Measurements from ENCODE around the gene ADAMTSL3. TPM values are rescaled to one million over a fixed set of nuclear protein-coding genes. Genes with fewer than 3 reads are reported as not detected.

ADAMTSL3 gene
- total and polyA plus RNA-seq, 2 experiments from 2014 or later = 0.61 to 0.87 TPM

DNA sequence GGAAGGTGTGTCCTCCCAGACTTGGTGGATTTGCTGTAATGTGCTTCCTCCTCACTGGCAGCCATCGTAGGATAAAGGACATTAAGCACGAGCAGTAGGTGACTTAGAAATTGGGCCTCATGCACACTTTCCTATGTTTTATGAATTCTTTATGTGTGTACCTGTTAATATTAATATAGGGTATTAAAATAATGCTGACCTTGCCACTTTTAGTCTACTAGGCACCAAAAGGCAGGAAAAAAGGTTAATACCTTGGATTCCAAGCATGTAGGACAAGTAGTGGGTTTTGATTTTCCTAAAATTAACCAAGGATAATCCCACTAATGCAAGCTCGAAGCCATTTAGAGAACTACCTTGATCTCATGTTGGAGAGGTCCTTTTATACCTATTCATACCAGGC is 55.9 kb downstream of the ADAMTSL3 start:
- H3F3A ChIP-seq (replicated peaks; ENCODE audit: low read depth) = no peaks in the 10 kb centered on the region
- no peaks in the 10 kb centered on the region for H3K79me2 ChIP-seq (replicated peaks; ENCODE audit: insufficient read depth)
- no peaks in the 10 kb centered on the region for H3K4me1 Mint-ChIP-seq
- no peaks in the 10 kb centered on the region for H3K27me3 Mint-ChIP-seq (ENCODE audit: insufficient read depth, low read depth, poor library complexity)
- no peaks in the 10 kb centered on the region for H4K20me1 ChIP-seq (replicated peaks; ENCODE audit: insufficient read depth)
- no peak overlapping the region for H3K4me3 ChIP-seq
- H3K9me2 ChIP-seq (ENCODE audit: insufficient read depth) = no peaks in the 10 kb centered on the region
- DNase-seq (ENCODE audit: low spot score) (no peak), ATAC-seq (no peak)
- no peak overlapping the region for H3K4me2 ChIP-seq
- no peaks in the 10 kb centered on the region for H3K36me3 ChIP-seq (ENCODE audit: insufficient read depth)
- no peak for TF ChIP-seq ZNF114 (CRISPR knock-in tag; IDR thresholded peaks at IDR 0.05)
- TF ChIP-seq, protein P1, sequence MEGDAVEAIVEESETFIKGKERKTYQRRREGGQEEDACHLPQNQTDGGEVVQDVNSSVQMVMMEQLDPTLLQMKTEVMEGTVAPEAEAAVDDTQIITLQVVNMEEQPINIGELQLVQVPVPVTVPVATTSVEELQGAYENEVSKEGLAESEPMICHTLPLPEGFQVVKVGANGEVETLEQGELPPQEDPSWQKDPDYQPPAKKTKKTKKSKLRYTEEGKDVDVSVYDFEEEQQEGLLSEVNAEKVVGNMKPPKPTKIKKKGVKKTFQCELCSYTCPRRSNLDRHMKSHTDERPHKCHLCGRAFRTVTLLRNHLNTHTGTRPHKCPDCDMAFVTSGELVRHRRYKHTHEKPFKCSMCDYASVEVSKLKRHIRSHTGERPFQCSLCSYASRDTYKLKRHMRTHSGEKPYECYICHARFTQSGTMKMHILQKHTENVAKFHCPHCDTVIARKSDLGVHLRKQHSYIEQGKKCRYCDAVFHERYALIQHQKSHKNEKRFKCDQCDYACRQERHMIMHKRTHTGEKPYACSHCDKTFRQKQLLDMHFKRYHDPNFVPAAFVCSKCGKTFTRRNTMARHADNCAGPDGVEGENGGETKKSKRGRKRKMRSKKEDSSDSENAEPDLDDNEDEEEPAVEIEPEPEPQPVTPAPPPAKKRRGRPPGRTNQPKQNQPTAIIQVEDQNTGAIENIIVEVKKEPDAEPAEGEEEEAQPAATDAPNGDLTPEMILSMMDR (conservative IDR thresholded peaks at IDR 0.05; ENCODE audit: low read depth in 2 of 2) = no peak
- TF ChIP-seq POLR2AphosphoS5 (IDR thresholded peaks at IDR 0.05; ENCODE audit: low read depth) = no peak
- TF ChIP-seq JUNB (IDR thresholded peaks at IDR 0.05; ENCODE audit: unreplicated experiment) = no peak
- TF ChIP-seq, protein P2, sequence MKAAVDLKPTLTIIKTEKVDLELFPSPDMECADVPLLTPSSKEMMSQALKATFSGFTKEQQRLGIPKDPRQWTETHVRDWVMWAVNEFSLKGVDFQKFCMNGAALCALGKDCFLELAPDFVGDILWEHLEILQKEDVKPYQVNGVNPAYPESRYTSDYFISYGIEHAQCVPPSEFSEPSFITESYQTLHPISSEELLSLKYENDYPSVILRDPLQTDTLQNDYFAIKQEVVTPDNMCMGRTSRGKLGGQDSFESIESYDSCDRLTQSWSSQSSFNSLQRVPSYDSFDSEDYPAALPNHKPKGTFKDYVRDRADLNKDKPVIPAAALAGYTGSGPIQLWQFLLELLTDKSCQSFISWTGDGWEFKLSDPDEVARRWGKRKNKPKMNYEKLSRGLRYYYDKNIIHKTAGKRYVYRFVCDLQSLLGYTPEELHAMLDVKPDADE (IDR thresholded peaks at IDR 0.05) = no peak
- TF ChIP-seq EZH2phosphoT487 (IDR thresholded peaks at IDR 0.05; ENCODE audit: unreplicated experiment) = no peak
- no peak for TF ChIP-seq STAT1 (IDR thresholded peaks at IDR 0.05; ENCODE audit: unreplicated experiment)
- TF ChIP-seq EZH2 (IDR thresholded peaks at IDR 0.05; ENCODE audit: low read depth, unreplicated experiment) = no peak
- TF ChIP-seq, protein P3, sequence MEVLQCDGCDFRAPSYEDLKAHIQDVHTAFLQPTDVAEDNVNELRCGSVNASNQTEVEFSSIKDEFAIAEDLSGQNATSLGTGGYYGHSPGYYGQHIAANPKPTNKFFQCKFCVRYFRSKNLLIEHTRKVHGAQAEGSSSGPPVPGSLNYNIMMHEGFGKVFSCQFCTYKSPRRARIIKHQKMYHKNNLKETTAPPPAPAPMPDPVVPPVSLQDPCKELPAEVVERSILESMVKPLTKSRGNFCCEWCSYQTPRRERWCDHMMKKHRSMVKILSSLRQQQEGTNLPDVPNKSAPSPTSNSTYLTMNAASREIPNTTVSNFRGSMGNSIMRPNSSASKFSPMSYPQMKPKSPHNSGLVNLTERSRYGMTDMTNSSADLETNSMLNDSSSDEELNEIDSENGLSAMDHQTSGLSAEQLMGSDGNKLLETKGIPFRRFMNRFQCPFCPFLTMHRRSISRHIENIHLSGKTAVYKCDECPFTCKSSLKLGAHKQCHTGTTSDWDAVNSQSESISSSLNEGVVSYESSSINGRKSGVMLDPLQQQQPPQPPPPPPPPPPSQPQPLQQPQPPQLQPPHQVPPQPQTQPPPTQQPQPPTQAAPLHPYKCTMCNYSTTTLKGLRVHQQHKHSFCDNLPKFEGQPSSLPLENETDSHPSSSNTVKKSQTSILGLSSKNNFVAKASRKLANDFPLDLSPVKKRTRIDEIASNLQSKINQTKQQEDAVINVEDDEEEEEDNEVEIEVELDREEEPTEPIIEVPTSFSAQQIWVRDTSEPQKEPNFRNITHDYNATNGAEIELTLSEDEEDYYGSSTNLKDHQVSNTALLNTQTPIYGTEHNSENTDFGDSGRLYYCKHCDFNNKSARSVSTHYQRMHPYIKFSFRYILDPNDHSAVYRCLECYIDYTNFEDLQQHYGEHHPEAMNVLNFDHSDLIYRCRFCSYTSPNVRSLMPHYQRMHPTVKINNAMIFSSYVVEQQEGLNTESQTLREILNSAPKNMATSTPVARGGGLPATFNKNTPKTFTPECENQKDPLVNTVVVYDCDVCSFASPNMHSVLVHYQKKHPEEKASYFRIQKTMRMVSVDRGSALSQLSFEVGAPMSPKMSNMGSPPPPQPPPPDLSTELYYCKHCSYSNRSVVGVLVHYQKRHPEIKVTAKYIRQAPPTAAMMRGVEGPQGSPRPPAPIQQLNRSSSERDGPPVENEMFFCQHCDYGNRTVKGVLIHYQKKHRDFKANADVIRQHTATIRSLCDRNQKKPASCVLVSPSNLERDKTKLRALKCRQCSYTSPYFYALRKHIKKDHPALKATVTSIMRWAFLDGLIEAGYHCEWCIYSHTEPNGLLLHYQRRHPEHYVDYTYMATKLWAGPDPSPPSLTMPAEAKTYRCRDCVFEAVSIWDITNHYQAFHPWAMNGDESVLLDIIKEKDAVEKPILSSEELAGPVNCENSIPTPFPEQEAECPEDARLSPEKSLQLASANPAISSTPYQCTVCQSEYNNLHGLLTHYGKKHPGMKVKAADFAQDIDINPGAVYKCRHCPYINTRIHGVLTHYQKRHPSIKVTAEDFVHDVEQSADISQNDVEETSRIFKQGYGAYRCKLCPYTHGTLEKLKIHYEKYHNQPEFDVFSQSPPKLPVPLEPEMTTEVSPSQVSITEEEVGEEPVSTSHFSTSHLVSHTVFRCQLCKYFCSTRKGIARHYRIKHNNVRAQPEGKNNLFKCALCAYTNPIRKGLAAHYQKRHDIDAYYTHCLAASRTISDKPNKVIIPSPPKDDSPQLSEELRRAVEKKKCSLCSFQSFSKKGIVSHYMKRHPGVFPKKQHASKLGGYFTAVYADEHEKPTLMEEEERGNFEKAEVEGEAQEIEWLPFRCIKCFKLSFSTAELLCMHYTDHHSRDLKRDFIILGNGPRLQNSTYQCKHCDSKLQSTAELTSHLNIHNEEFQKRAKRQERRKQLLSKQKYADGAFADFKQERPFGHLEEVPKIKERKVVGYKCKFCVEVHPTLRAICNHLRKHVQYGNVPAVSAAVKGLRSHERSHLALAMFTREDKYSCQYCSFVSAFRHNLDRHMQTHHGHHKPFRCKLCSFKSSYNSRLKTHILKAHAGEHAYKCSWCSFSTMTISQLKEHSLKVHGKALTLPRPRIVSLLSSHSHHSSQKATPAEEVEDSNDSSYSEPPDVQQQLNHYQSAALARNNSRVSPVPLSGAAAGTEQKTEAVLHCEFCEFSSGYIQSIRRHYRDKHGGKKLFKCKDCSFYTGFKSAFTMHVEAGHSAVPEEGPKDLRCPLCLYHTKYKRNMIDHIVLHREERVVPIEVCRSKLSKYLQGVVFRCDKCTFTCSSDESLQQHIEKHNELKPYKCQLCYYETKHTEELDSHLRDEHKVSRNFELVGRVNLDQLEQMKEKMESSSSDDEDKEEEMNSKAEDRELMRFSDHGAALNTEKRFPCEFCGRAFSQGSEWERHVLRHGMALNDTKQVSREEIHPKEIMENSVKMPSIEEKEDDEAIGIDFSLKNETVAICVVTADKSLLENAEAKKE (CRISPR knock-in tag; IDR thresholded peaks at IDR 0.05) = no peak
- TF ChIP-seq ZNF331 (CRISPR knock-in tag; IDR thresholded peaks at IDR 0.05; ENCODE audit: low read depth) = no peak
- TF ChIP-seq, protein P4, sequence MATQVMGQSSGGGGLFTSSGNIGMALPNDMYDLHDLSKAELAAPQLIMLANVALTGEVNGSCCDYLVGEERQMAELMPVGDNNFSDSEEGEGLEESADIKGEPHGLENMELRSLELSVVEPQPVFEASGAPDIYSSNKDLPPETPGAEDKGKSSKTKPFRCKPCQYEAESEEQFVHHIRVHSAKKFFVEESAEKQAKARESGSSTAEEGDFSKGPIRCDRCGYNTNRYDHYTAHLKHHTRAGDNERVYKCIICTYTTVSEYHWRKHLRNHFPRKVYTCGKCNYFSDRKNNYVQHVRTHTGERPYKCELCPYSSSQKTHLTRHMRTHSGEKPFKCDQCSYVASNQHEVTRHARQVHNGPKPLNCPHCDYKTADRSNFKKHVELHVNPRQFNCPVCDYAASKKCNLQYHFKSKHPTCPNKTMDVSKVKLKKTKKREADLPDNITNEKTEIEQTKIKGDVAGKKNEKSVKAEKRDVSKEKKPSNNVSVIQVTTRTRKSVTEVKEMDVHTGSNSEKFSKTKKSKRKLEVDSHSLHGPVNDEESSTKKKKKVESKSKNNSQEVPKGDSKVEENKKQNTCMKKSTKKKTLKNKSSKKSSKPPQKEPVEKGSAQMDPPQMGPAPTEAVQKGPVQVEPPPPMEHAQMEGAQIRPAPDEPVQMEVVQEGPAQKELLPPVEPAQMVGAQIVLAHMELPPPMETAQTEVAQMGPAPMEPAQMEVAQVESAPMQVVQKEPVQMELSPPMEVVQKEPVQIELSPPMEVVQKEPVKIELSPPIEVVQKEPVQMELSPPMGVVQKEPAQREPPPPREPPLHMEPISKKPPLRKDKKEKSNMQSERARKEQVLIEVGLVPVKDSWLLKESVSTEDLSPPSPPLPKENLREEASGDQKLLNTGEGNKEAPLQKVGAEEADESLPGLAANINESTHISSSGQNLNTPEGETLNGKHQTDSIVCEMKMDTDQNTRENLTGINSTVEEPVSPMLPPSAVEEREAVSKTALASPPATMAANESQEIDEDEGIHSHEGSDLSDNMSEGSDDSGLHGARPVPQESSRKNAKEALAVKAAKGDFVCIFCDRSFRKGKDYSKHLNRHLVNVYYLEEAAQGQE (IDR thresholded peaks at IDR 0.05; ENCODE audit: unreplicated experiment) = no peak
- no peak for TF ChIP-seq NANOG (IDR thresholded peaks at IDR 0.05; ENCODE audit: borderline replicate concordance)
- TF ChIP-seq CREB1 (CRISPR knock-in tag; IDR thresholded peaks at IDR 0.05; ENCODE audit: low read depth) = no peak
- no peak overlapping the region for H3K27ac ChIP-seq (ENCODE audit: low read depth)
- no peak overlapping the region for H3K27ac Mint-ChIP-seq
- H2AFZ ChIP-seq = no peak overlapping the region
- H3K9me3 Mint-ChIP-seq = no peaks in the 10 kb centered on the region
- no peaks in the 10 kb centered on the region for H3K36me3 Mint-ChIP-seq (ENCODE audit: low read depth)
- no peak overlapping the region for H3K4me3 Mint-ChIP-seq
- H3K27me3 ChIP-seq (ENCODE audit: insufficient read depth) = no peaks in the 10 kb centered on the region
- H3K4me1 ChIP-seq (ENCODE audit: insufficient read depth) = no peaks in the 10 kb centered on the region
